ENCODE measurements around the gene TEN1.
"Not testable (repeated sequence)": the region's sequence is repeated elsewhere in the genome, so short reads cannot be mapped to it uniquely, and the experiment has no call there.

TEN1 gene, protein sequence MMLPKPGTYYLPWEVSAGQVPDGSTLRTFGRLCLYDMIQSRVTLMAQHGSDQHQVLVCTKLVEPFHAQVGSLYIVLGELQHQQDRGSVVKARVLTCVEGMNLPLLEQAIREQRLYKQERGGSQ

GRCh38 chr17:75978938-75979704 lies at the start of gene TEN1, which contains the start of gene ACOX1:
TSS of gene TEN1 (plus strand) at chr17:75979240. CDS start at chr17:75986193, 6,953 bp downstream.
TSS of gene ACOX1 (minus strand) at chr17:75979166. CDS start at chr17:75979073, 93 bp downstream.
- DNase-seq (ENCODE audit: low read depth) = peak; percentile 93

DNA sequence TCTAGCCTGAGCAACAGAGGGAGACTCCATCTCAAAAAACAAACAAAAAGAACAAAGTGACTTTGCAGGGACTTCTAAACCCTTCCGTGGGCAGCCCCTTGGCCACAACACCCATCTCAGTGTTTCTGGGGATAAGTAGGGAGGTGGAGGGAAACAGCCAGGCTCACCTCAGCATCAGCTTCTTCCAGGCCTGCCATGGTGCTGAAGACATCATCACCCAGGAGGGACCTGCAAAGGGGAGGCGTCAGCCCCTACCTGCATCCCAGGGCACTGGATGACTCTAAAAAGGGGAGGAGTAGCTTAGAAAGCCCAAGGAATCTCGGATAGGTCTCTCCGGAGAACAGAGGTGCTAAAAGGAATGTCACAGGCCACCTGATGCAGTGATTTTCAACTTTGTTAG lies 48.0 kb upstream of the TEN1 start:
- no peak for DNase-seq (ENCODE audit: low read depth)

DNA sequence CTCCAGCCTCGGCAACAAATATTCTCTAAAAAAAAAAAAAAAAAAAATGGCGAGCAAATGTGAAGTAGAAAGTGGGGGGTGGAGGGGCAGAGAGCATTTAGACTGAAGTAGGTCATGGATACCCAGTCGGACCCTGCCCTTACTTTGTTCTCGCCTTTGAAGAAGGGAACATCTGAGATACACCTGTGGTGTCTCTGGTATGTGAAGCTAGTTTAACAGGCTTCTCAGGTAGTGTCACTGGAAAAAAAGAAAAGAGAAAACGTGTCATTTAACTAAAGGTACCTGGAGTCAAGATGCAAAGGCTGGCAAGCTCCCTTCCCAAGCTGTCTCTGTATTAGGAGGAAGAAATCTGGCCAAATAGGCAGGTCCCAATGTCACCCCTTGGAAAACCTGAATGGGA lies 46.2 kb upstream of the TEN1 start:
- no peak for DNase-seq (ENCODE audit: low read depth)

DNA sequence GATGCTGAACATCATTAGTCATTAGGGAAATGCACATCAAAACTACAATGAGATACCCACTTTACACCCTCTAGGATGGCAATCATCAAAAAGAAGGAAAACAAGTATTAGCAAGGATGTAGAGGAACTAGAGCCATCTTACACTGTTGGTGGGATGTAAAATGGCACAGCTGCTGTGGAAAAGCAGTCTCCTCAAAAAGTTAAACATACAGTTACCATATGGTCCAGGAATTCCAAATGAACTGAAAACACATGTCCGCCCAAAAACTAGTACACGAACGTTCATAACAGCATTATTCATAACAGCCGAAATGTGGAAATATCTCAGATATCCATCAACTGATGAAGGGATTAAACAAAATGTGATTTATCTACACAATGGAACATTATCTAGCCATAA lies 45.2 kb upstream of the TEN1 start:
- DNase-seq (ENCODE audit: low read depth) = no peak

GRCh38 chr17:75937652-75938051 lies 41.4 kb upstream of the TEN1 start:
- no peak for DNase-seq (ENCODE audit: low read depth)

GRCh38 chr17:75940727-75941441 lies 38.2 kb upstream of the TEN1 start, which contains the start of gene FBF1:
TSS of gene FBF1 (minus strand) at chr17:75941042. CDS start at chr17:75938149, 2,893 bp downstream.
- peak; percentile 83 for DNase-seq (ENCODE audit: low read depth)

DNA sequence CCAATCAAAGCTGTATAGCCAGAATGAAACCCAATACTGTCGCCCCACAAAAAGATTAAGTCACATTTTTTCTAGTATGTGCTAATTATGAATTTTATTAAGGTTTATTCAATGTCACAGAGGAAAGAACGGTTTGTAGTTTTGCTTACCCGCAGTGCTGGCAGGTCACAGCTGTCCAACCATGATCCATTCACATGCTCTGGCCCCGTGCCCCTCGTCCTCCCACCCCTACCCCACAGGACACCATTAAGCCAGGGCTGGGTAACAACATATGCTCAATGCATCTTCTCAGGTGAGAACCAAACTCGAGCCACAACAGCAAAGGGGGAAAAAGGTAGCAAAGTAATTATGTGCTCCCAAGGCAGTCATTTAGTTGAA lies 37.6 kb upstream of the TEN1 start:
- DNase-seq (ENCODE audit: low read depth) = no peak

DNA sequence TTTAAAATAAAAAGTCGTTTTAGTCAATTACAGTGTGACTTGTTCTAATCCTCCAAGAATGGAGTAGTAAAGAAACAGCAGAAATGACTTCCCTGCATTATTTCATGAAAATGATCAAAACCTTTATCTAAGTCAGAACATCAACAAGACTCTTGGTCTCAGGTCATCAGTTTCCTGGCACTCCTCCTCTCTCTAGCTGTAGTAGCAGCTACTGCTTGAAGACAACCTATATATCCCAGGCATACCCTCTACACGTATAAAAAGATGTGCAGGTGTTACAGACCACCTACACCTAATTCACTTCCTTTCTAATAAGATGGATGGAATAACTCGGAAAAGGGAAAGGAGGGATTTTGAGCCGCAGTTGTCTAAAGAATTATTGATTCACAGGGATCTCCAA lies 36.6 kb upstream of the TEN1 start:
- no peak for DNase-seq (ENCODE audit: low read depth)

GRCh38 chr17:75943491-75943890 lies 35.5 kb upstream of the TEN1 start:
- no peak for DNase-seq (ENCODE audit: low read depth)

- no peak for DNase-seq (ENCODE audit: low read depth)
Observed at GRCh38 chr17:75945211-75945610, 33.8 kb upstream of the TEN1 start.

DNA sequence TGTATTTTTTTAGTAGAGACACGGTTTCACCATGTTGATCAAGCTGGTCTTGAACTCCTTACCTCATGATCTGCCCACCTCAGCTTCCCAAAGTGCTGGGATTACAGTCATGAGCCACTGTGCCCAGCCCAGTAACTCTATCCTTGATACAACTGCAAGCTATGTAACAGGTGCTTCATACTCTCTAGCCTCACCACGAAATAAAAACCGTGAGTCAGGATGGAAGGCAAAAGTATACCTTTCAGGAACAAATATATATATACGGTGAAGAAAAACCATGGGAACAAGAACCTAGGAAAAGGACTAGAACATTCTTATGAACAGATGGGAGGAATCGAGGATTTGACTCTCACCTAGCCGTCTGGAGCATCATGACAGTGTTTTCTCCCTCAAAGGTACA lies 28.6 kb upstream of the TEN1 start:
- DNase-seq (ENCODE audit: low read depth) = no peak

GRCh38 chr17:75950855-75951554 lies 28.0 kb upstream of the TEN1 start:
- DNase-seq (ENCODE audit: low read depth) = no peak

- DNase-seq (ENCODE audit: low read depth) = no peak
Observed at GRCh38 chr17:75959051-75959838, 19.8 kb upstream of the TEN1 start.

DNA sequence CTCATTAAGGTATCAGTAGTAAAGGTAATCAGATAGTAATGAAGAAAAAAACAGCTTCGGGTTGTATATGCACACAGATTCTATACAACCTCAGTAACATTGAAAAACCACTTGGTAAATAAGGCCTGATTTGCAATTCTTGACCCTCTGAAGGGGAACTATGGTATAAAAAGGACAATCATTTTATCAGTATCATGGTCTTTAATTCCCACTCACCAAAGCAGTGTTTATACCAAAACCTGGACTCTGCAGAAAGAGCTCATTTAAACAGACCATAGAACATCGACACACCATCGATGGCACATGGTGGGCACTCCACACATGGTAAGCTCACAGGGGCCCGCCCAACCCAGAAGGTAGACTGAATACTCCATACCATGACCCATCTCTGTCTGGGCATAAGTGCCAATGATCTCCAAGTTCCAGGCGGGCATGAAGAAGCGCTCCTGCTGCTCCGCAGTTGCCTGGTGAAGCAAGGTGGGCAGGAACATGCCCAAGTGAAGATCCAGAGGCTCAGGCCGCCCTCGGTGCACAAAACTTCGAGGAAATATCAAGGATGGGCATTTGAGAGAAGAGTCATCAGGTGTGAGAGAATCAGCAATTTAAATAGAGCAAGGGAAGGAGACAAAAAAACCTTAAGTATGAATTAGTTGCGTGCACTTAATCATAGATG lies 19.1 kb upstream of the TEN1 start:
- DNase-seq (ENCODE audit: low read depth) = no peak

DNA sequence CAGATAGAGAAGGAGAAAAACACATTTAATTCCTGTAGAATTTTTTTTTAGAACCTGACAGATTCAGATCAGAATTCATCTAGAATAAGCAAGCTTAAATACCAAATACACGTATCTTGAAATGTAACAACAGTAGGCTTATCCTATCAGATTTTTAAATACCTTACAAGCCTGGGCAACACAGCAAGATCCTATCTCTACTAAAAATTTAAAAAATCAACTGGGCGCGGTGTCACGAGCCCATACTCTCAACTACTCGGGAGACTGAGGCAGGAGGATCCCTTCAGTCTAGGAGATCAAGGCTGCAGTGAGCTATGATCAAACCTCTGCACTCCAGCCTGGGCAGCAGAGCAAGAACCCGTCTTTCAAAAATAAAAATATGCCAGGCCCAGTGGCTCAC lies 13.6 kb upstream of the TEN1 start:
- DNase-seq (ENCODE audit: low read depth) = no peak

- DNase-seq (ENCODE audit: low read depth) = not testable (repeated sequence)
Observed at GRCh38 chr17:75969044-75969443, 10.0 kb upstream of the TEN1 start.

DNA sequence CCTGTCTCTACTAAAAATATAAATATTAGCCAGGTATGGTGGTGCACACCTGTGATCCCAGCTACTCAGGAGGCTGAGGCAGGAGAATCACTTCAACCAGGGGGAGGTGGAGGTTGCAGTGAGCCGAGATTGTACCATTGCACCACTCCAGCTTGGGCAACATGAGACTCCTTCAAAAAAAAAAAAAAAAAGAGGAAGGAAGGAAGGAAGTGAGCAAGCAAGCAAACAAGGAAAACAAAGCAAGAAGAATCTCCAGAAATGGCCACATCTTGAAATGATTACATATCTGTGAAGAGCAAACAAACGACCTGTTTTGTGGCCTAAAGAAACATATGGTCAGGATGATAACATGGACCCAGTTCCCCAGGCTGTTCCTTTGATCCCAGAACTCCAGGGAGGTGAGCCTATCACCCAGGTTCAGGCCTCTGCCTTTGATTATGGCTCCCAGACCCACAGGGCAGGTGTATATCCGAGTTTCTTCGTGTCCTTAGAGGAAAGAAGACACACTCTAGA lies 9.0 kb upstream of the TEN1 start:
- no peak for DNase-seq (ENCODE audit: low read depth)

DNA sequence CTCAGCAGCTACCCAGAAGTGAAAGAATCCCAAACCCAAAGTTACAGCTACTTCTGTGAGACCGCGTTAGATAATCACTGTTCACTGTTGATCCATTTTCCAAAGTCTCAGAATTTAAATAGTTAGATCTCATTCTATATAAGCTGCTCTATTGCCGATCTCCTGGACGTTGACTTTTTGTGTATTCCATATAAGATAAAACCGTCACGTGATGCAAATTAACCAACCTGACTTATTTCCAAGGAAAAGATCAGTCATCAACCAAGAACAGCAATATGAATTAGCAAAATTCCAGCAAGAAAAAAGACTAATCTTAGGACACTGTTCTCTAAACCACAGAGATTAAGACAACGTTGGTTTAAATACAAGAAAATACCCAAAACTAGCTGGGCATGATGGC lies 8.4 kb upstream of the TEN1 start:
- DNase-seq (ENCODE audit: low read depth) = no peak

- not testable (repeated sequence) for DNase-seq (ENCODE audit: low read depth)
Observed at GRCh38 chr17:75975187-75975586, 3.9 kb upstream of the TEN1 start.

DNA sequence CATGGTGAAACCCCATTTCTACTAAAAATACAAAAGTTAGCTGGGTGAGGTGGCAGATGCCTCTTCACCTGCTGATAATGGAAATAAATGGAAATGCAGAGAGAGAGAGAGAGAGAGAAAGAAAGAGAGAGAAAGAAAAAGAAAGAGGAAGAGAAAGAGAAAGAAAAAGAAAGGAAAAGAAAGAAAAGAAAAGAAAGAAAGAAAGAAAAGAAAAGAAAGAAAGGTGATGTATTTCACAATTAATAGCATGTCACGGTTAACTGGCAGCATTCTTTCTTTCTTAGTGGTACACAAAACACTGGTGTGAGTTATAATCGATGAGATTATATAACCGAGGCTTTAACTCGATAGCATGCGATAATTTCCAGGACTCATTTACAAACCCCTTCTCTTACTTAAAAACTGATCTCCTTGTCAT lies 3.3 kb upstream of the TEN1 start:
- no peak for DNase-seq (ENCODE audit: low read depth)

Data from activated T-helper 9 cell treated with anti-CD3 and anti-CD28 coated beads, Interleukin-2, amount 50 U/mL, for 16 hours (primary cell).